IPS-20b (cell line): ENCODE data around the gene C2CD3.

Experiments
- H3K27ac ChIP-seq: one replicate; pipeline ENCODE4 v1.5.1; 2013; ENCODE audit warnings: low read length
- H3K27me3 ChIP-seq: 2 replicates; pipeline ENCODE4 v1.6.1; 2013; ENCODE audit warnings: mild to moderate bottlenecking, low read length, inconsistent platforms; ENCODE audit not compliant: insufficient read depth
- H3K36me3 ChIP-seq: 2 replicates; pipeline ENCODE4 v1.6.1; 2013; ENCODE audit warnings: low read depth, mild to moderate bottlenecking, inconsistent platforms, low read length, moderate library complexity; ENCODE audit not compliant: insufficient read depth
- H3K4me1 ChIP-seq: 2 replicates; pipeline ENCODE4 v1.6.1; 2013; ENCODE audit warnings: mild to moderate bottlenecking, control low read depth, inconsistent platforms, low read length, moderate library complexity; ENCODE audit not compliant: insufficient read depth
- H3K4me3 ChIP-seq: 2 replicates; pipeline ENCODE4 v1.5.1; 2013; ENCODE audit warnings: mild to moderate bottlenecking, low read length, inconsistent platforms
- H3K9ac ChIP-seq: 2 replicates; pipeline ENCODE4 v1.6.1; 2013; ENCODE audit warnings: low read depth, mild to moderate bottlenecking, inconsistent platforms, low read length, moderate library complexity
- H3K9me3 ChIP-seq: 2 replicates; pipeline ENCODE4 v1.6.1; 2013; ENCODE audit warnings: mild to moderate bottlenecking, low read depth, low read length, inconsistent platforms; ENCODE audit not compliant: insufficient read depth

The C2CD3 gene

DNA sequence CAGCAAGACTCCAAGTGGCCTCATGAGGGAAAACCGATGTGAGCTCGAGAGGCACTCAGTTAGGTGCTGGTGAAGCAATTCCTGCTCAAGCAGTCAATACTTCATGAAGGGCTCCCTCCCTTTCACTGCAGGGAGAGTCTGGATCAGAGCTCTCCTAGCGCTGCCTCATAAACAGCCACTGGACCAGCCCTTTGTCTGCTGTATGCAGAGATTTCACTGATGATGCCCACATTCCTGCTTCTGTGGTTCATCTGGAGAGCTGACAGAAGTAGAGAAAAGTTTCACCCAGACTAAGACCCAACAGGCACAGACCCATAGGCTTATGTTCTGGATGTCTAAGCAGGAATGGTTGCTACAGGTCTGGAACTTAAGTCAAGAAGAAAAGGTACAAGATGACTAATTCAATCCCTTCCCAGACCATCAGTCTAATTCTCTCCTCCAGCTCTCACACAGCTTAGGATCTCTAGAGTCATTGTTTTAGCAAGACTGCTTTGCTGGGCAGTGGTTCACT lies 192.2 kb downstream of the C2CD3 start:
- Histone ChIP-seq H3K27me3 (no peaks in the 10 kb centered on the region), H3K9ac (no peak overlapping the region), H3K4me1 (peaks cover 17% of the 10 kb centered on the region; the same call in 1 of the 2 replicates), H3K9me3 (no peaks in the 10 kb centered on the region), H3K4me3 (no peak overlapping the region), H3K27ac (no peak overlapping the region), H3K36me3 (peaks cover 77% of the 10 kb centered on the region)

DNA sequence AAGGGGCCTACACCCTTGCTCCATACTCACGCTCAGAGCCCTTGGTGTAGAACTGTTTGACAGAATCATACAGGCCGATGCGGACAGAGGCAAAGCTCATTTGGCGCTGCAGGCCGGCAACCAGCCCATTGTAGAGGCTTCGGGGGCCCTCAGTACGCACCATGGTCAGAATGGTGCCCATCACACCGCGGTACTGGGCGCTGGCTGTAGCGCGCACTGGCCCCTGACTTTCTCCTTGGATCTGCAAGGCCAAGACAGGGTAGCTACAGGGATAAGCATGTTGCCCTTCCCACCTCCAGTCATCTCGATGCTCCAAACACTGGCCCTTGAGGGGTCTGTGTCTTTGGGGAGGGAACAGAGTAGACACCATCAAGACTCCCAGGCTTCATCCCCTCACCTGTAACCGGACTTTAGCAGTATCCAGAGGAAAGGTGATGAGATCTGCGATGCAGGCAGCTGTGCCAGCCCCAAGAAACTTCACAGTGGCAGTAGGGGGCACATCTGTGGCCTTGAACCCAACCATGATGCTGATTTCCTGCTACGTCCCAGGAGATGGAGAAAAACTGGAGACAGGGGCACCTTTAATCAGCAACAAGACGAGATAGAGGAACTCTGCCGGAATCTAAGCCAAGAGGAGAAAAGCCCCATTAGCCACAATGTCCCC lies 192.8 kb downstream of the C2CD3 start:
- no peak overlapping the region for H3K9ac ChIP-seq
- no peaks in the 10 kb centered on the region for H3K27me3 ChIP-seq
- no peak overlapping the region for H3K27ac ChIP-seq
- no peak overlapping the region for H3K4me3 ChIP-seq
- H3K36me3 ChIP-seq, result peaks cover 78% of the 10 kb centered on the region
- H3K9me3 ChIP-seq, result no peaks in the 10 kb centered on the region
- H3K4me1 ChIP-seq, result peaks cover 17% of the 10 kb centered on the region; the same call in 1 of the 2 replicates

DNA sequence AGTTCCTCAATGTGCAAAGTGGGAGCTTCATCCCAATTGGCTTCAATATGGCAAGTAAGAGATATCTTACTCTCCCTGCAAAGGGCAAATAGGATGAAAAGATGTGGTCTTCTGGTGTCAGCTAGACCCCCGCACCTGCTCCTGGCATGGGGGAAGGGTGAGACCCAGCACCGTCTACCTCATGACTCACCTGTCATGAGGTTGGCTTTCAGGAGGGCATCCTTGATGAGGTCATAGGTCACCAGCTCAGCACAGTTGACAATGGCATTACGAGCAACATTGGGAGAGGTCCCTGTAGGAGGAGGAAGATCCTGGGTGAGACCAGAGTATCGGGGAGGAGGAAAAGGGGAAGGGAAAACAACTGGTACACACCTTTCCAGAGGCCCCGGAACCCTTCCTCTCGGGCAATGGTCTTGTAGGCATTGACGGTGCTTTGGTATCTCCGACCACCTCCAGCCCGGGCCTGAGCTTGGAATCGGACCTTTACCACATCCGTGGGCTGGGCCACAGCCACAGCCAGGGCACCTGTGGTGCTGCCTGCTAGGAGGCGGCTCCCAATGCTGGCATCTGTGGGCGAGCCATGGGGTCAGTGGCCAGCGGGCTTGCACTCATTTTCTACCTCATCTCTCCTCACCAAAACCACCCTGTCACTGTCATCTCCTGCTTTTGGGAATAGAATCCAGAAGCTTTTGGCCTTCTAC lies 194.2 kb downstream of the C2CD3 start:
- Histone ChIP-seq H3K9me3 (no peaks in the 10 kb centered on the region), H3K36me3 (peaks cover 78% of the 10 kb centered on the region), H3K27ac (no peak overlapping the region), H3K4me3 (no peak overlapping the region), H3K27me3 (no peaks in the 10 kb centered on the region), H3K4me1 (peaks cover 16% of the 10 kb centered on the region; the same call in 1 of the 2 replicates), H3K9ac (no peak overlapping the region)

DNA sequence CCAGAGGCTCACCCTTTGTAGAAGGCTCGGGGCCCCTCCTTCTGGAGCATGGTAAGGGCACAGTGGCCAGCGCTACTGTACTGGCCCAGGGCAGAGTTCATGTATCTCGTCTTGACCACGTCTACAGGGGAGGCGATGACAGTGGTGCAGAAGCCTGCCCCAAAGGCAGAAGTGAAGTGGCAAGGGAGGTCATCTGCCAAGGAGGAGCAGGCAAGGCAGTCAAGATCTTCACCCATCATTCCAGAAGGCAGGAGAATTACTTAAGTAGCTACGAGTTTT lies 195.4 kb downstream of the C2CD3 start:
- Histone ChIP-seq H3K27ac (no peak overlapping the region), H3K36me3 (peaks cover 68% of the 10 kb centered on the region), H3K4me1 (peaks cover 4% of the 10 kb centered on the region; the same call in 1 of the 2 replicates), H3K27me3 (no peaks in the 10 kb centered on the region), H3K9me3 (no peaks in the 10 kb centered on the region), H3K9ac (no peak overlapping the region), H3K4me3 (no peak overlapping the region)

DNA sequence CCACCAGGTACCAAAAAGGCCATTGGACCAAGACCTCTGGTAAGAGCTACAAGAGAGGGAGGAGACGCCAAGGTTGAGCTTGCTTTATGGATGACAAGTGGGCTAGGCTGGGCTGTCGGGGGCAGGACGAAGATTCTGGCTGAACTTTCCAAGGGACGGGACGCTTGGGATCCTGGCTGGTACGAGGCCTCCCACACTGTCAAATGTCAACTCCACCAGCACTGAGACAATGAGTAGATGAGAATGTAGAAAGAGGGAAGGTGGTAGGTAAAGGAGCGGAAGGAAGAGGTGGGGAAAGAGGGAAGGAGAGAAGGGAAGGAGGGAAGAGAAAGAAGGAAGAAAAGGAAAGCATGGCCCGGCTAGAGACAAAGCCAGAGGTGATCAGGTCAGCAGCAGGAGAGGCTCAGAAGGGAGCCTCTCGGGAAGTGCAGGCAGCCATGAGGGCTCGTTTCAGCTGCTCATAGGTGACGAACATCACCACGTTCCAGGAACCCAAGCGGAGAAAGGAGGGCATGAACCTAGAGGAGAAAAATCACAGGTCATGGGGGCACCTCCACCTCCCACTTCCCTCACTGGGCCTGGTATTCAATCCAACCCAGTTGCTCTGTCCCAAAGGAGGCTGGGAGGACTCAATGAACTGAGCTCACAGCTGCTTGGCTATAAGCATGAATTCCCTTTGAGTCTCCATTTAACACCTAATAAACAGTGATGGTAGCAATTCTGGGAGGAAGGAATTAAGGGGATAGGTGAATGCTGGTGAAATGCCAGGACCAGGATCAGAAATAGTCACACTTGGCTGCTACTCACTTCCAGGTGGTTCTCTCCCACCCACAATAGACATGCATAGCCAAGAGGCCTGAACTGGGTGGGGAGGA lies 196.0 kb downstream of the C2CD3 start:
- Histone ChIP-seq H3K36me3 (peaks cover 63% of the 10 kb centered on the region), H3K27ac (no peak overlapping the region)

DNA sequence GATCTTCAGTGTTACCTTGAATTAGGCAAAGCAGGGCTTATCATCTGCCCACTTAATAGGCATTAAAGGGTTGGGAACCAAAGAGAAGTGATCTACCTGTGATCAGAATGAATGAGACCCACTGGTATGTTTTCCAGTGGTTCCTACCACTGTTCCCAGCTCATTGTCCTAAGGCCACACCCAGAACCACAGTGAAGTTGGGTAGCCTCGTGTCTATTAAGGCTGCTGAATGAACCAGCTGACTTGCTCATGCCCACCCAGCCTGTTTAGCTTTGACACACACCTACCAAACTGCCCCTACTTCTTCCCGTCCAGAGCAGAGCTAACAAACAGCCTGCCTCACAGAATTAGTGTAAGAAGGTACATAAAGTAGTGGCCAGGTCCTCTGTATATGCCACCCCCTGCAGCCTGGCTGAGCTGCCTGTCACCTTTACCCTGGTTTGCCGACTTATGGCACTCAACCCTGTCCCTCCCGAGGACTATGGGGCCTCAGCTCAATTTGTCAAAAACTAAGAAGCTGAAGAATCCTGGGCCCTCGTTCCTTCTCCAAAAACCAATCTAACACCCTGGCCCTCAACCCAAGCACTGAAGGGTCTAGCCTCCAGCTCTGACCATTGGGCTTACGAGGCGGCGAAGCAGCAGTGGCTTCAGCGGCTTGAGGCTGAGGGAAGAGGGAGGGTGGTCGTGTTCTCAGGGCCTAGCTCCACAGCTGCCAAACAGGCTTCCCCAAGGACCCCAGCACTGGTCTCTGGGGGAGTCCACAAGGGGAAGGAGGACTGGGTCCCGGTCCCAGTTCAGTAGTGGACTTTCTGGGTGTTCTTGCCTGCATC lies 198.0 kb downstream of the C2CD3 start:
- Histone ChIP-seq H3K4me3 (no peak overlapping the region), H3K27ac (no peak overlapping the region), H3K9ac (no peak overlapping the region), H3K4me1 (no peaks in the 10 kb centered on the region), H3K27me3 (peaks cover 9% of the 10 kb centered on the region; the same call in 1 of the 2 replicates), H3K9me3 (no peaks in the 10 kb centered on the region), H3K36me3 (peaks cover 43% of the 10 kb centered on the region)

More for the DNA sequence above, 196.0 kb downstream of the C2CD3 start:
- Histone ChIP-seq H3K9ac (no peak overlapping the region), H3K9me3 (no peaks in the 10 kb centered on the region), H3K4me3 (no peak overlapping the region), H3K4me1 (0 out of 2 replicates have a peak, but pooled peaks cover 2% of the 10 kb centered on the region), H3K27me3 (peaks cover under 1% of the 10 kb centered on the region; the same call in 1 of the 2 replicates)

DNA sequence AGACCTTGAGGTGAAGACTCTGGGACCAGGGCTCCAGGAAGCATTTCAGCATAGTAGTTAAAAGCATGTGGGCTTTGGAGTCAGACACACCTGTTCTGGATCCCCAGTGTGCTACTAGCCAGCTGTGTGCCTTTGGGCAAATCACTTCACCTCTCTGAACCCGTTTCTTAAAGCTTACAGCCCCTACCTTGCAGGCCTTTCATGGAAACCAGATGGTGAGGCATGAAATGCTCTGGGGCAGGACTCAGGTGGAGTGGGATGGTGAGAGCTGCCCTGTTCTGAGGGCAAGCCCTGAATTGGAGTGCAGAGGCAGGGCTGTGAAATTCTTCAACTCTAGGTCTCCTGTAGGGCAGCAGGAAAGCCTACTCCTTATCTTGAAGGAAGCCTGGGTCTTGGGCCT lies 198.6 kb downstream of the C2CD3 start:
- no peak overlapping the region for H3K27ac ChIP-seq
- H3K36me3 ChIP-seq, result peaks cover 37% of the 10 kb centered on the region
- H3K27me3 ChIP-seq, result peaks cover 9% of the 10 kb centered on the region; the same call in 1 of the 2 replicates
- H3K4me3 ChIP-seq, result no peak overlapping the region
- H3K9ac ChIP-seq, result no peak overlapping the region
- H3K9me3 ChIP-seq, result no peaks in the 10 kb centered on the region
- no peaks in the 10 kb centered on the region for H3K4me1 ChIP-seq

DNA sequence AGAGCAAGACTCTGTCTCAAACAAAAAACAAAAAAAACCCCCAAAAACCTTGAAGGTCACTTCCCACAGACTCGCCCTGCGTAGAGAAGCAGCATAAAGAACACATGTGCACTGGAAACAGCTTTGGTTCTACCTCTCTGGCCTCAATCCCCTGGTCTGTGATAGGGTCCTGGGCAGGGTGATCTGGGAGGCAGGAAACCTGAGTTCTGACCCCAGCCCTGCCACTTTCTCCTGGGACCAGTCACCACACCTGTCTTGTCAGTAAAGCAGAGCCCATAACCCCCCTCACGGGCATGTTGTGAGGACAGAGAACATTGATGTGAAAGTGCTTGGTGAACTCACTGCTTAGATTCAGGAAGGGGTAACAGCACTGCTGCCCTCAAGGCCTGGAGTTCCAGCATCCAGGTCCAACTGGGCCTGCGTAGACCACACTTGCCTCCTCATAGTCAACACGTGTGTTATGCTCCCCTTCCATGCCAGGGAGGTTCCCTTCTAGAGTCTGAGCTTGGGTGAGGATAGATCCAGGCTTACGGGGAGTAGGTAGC lies 199.6 kb downstream of the C2CD3 start:
- Histone ChIP-seq H3K9me3 (no peaks in the 10 kb centered on the region), H3K27me3 (peaks cover 9% of the 10 kb centered on the region; the same call in 1 of the 2 replicates), H3K4me3 (no peak overlapping the region), H3K9ac (no peak overlapping the region), H3K36me3 (peaks cover 27% of the 10 kb centered on the region), H3K4me1 (no peaks in the 10 kb centered on the region), H3K27ac (no peak overlapping the region)

DNA sequence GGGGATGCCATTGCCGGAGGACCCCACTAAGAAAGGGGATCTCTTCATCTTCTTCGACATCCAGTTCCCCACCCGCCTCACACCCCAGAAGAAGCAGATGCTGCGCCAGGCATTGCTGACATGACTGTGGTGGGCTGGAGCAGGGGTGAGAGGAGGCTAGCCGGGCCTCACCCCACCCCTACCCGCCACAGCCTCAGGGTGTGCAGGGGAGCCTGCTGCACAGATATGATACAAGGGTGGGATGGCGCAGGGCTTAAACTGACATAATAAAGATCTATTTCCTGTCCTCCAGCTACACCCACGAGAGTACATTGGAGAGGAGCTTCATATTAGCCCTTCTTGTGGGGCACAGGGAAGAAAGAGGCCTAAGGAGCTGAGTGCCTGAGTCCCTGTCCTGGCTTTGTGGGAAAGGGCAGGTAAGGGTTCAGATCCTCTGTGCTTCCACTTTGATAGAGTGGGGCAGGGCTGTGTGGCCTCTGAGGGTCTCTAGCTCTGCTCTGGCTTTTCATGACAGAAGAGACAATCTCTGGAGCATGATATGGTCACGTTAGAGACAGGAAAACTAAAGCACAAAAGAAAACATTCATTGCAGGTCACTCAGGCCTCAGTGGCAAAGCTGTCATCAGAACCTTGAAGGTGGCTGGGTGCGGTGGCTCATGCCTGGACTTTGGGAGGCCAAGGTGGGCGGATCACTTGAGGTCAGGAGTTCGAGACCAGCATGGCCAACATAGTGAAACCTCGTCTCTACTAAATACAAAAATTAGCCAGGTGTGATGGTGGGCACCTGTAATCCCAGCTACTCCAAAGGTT lies 200.6 kb downstream of the C2CD3 start:
- Histone ChIP-seq H3K4me1 (no peaks in the 10 kb centered on the region), H3K27me3 (peaks cover 9% of the 10 kb centered on the region; the same call in 1 of the 2 replicates), H3K4me3 (no peak overlapping the region), H3K9me3 (no peaks in the 10 kb centered on the region), H3K27ac (no peak overlapping the region), H3K9ac (no peak overlapping the region), H3K36me3 (peaks cover 17% of the 10 kb centered on the region)

DNA sequence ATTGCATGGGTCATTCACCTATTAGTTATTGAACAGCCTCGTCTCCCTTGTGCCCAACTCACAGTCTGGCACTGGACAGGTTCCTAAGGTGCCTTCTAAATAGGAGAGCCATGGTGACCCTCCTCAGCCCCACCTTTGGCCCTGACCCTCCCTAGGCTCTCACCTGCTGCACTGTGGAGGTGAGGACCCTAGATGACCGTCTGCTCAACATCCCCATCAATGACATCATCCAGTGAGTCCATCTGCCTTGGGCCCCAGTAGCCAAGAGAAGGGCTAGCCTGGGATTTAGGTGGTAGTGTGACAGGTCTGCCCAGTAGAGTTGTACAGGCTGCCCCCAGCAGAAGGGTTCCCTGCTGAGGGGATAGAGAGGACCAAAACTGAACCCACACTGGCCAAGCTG lies 201.7 kb downstream of the C2CD3 start:
- no peaks in the 10 kb centered on the region for H3K4me1 ChIP-seq
- H3K36me3 ChIP-seq, result peaks cover 6% of the 10 kb centered on the region
- no peak overlapping the region for H3K4me3 ChIP-seq
- peaks cover 9% of the 10 kb centered on the region; the same call in 1 of the 2 replicates for H3K27me3 ChIP-seq
- H3K9ac ChIP-seq, result no peak overlapping the region
- no peak overlapping the region for H3K27ac ChIP-seq
- no peaks in the 10 kb centered on the region for H3K9me3 ChIP-seq
